DMS153 treated with DMSO at 0.1 percent for 48 hours (cell line): Measurements from ENCODE around the gene RTF1.
"Not testable (repeated sequence)": the region's sequence is repeated elsewhere in the genome, so short reads cannot be mapped to it uniquely, and the experiment has no call there.

Experiments used
- DNase-seq: peaks from one replicate; lab custom pipeline; 2025; ENCODE audit not compliant: unreplicated experiment; lab: John Stamatoyannopoulos, UW

RTF1 gene

GRCh38 chr15:41416742-41417417, at the start of gene RTF1:
Gene RTF1, plus strand, starts transcription at chr15:41417095. Its CDS starts 21 bp downstream, at chr15:41417116.
- peak; percentile 46 for DNase-seq

- no peak for DNase-seq
These were observed 49.5 kb upstream of the RTF1 start for GRCh38 chr15:41367418-41367817.

DNA sequence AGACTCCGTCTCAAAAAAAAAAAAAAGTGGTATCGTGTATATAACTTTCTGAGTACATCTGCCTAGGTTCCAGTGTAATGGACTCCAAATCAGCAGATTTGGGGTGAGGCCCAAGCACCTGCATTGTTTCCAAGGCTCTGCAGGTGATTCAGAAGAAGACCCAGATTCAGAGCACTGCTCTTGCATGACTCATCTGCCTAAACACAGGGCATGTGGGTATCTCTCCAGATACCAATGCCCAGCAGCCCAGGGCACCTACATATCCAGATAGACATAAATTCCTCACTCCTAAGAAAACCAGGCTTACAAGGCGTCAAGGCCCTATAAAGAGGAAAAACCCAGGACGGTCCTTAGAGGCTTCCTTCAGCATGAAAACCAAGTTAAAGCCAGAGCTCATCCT, 38.9 kb upstream of the RTF1 start:
- no peak for DNase-seq

GRCh38 chr15:41383974-41384749, 32.7 kb upstream of the RTF1 start:
- not testable (repeated sequence) for DNase-seq

DNA sequence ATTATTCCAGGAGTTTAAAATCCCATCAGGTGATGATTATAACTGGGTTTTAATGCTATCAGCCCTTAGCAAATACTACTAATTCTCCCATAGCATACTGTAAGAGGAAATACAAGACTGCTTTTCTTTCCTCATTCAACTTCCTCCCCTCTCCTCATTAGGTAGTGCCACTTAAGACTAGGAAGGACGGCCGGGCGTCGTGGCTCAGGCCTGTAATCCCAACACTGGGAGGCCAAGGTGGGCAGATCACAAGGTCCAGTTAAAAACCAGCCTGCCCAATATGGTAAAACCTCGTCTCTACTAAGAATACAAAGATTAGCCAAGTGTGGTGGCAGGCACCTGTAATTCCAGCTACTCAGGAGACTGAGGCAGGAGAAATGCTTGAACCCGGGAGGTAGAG, 29.2 kb upstream of the RTF1 start:
- no peak for DNase-seq

GRCh38 chr15:41392659-41393058, 24.2 kb upstream of the RTF1 start:
- DNase-seq: no peak

GRCh38 chr15:41394924-41395323, 22.0 kb upstream of the RTF1 start:
- no peak for DNase-seq

DNA sequence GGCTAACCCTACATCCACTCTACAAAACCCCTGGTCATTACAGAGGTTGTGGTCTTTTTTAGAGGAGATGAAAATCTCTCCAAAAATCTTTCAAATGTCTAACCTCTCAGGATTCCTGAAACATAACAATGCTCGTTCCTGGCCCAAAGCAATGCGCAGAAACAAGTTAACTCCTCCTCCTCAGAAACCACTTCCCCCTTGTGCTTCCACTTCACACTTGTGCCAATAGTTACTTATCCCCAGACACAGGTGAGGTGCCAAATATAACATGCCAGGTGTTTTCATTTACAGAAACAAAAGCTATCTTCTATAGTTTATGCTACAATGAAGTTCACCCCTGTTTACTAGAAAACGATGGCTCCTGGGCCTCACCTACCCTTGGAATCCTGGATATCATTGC, 20.8 kb upstream of the RTF1 start:
- no peak for DNase-seq

- DNase-seq: no peak
These were observed 15.0 kb upstream of the RTF1 start for GRCh38 chr15:41401904-41402267.

DNA sequence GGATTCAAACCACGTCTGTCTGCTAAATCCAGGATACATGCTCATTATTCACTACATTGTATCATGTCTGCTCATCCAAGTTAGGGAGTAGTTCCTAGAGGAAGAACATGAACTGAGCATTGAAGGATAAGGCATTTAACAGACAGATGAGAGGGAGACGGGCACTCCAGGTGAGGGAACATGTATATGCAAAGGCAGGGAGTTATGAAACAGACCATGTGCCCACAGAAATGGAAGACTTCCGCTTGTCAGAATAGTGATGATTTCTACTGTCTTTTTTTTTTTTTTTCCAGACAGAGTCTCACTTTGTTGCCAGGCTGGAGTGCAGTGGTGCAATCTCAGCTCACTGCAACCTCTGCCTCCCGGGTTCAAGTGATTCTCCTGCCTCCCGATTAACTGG, 9.6 kb upstream of the RTF1 start:
- DNase-seq: no peak

DNA sequence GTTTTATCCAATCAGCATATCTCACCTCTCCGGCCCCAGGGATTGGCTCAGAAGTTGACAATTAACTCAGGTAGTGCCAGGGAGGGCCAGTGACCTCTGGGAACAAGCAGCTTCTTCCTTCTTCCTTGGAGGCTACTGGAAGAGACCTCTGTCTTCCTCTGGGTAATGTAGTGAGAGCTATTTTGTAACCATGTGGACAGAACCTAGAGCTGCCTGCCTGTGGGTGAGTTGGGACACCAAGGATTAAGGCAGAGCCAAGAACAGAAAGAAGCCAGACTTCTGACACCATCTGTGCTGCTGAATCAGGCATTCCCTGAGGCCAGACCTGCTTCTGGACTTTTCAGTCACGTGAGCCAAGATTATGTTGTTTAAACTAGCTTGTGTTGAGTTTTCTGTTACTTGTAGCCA, 8.7 kb upstream of the RTF1 start:
- no peak for DNase-seq

GRCh38 chr15:41411031-41411430, 5.9 kb upstream of the RTF1 start:
- no peak for DNase-seq

DNA sequence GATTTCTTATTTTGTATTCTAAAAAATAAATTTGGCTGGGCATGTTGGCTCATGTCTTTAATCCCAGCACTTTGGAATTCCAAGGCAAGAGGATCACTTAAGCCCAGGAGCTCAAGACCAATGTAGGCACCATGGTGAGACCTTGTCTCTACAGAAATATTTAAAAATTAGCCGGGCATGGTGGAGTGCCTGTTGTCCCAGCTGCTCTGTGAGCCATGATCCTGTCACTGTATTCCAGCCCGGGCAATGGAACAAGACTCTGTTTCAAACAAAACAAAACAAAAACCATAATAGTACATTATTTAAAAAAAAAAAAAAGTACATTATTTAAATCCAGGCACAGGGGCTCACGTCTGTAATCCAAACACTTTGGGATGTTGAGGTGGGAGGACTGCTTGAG, 5.5 kb upstream of the RTF1 start:
- no peak for DNase-seq

- DNase-seq: no peak
These were observed 660 bp upstream of the RTF1 start for GRCh38 chr15:41416128-41416741.

DNA sequence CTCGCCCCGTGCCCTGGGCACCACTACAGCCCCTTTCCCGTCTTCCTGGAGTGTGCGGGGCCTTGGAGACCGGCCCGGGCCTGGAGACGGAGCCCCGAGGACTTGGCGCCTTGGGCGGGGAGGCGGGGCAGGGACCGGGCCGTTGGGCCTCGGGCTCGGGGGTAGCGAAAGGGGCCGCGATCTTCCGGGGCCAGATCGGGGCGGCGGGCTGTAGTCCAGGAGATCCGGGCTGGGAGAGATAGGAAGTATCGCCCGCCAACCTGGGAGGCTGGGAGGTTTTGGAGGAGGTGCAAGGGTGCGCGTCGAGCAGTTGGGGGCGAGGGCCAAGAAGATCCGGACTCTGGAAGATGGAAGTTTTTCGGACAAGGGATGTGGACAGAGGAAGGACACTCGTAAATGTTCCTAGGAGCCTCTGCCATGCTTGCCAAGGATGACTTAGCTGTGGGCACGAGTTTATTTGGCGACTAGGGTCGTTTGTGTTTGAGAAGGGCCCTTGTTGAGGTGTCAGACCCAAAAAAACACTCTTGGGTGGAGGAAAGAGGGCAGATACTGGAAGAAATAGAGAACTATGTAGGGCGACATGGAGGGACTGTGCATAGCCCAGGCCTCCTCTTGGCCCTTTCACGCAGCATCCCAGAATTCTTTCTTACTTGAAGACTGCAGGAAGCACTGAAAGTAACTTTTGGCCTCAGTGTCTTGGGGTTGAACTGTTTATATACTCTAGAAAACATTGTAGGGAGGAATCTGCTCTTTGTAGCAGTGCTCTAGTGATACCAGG, 712 bp downstream of the RTF1 start:
- no peak for DNase-seq

- no peak for DNase-seq
These were observed 7.2 kb downstream of the RTF1 start for GRCh38 chr15:41423979-41424659.

GRCh38 chr15:41424809-41425208, 7.9 kb downstream of the RTF1 start:
- DNase-seq: no peak

GRCh38 chr15:41425907-41426306, 9.0 kb downstream of the RTF1 start:
- not testable (repeated sequence) for DNase-seq

GRCh38 chr15:41429003-41429890, 12.4 kb downstream of the RTF1 start:
- no peak for DNase-seq
